HL-60 (cell line): ENCODE results near the gene ADPGK.

ENCODE experiments used
- DNase-seq, 2 experiments: peaks; one replicate each; pipeline ENCODE4 v3.0.0-alpha.2; 2010 to 2020; ENCODE audit warnings: low read depth in 1 of 2, low spot score in 1 of 2
- H3K27ac ChIP-seq: fragments of 250-450 bp; sonication (Bioruptor Pico); replicated peaks from 2 replicates; pipeline ENCODE4 v1.5.1; 2020; ENCODE audit warnings: mild to moderate bottlenecking, moderate library complexity
- H3K27me3 ChIP-seq: fragments of 250-450 bp; sonication (Bioruptor Pico); 2 replicates; pipeline ENCODE4 v1.5.1; 2021; ENCODE audit warnings: mild to moderate bottlenecking, moderate library complexity; ENCODE audit not compliant: insufficient read depth, poor library complexity, severe bottlenecking
- H3K4me3 ChIP-seq: replicated peaks from 2 replicates; pipeline ENCODE4 v1.5.1; 2011; ENCODE audit warnings: mild to moderate bottlenecking, control low read depth, low read length; ENCODE audit not compliant: insufficient read depth
- CTCF ChIP-seq: IDR thresholded peaks from one replicate; pipeline ENCODE4 v1.5.1; 2011; ENCODE audit warnings: low read length, control low read depth, inconsistent platforms; ENCODE audit not compliant: insufficient read depth
- GABPA ChIP-seq: IDR thresholded peaks from 2 replicates; pipeline ENCODE4 v1.6.1; 2012; ENCODE audit warnings: low read depth
- POLR2AphosphoS5 ChIP-seq: IDR thresholded peaks from 2 replicates; pipeline ENCODE4 v1.6.1; 2012; ENCODE audit warnings: low read depth
- REST ChIP-seq: IDR thresholded peaks from 2 replicates; pipeline ENCODE4 v1.6.1; 2012; ENCODE audit warnings: low read depth; ENCODE audit not compliant: insufficient replicate concordance
- SPI1 ChIP-seq: IDR thresholded peaks from 2 replicates; pipeline ENCODE4 v1.6.1; 2012; ENCODE audit warnings: low read depth, mild to moderate bottlenecking, borderline replicate concordance

Gene ADPGK

GRCh38 chr15:72792431-72792830 is 8.9 kb upstream of the ADPGK start:
- no peak for DNase-seq
- H3K4me3 ChIP-seq, result no peak overlapping the region
- TF ChIP-seq GABPA (no peak), CTCF (no peak), SPI1 (no peak), POLR2AphosphoS5 (no peak), REST (no peak)
- H3K27me3 ChIP-seq, result no peaks in the 10 kb centered on the region
- H3K27ac ChIP-seq, result no peak overlapping the region

GRCh38 chr15:72790302-72790910 is 6.8 kb upstream of the ADPGK start:
- Histone ChIP-seq H3K4me3 (no peak overlapping the region), H3K27ac (no peak overlapping the region), H3K27me3 (no peaks in the 10 kb centered on the region)
- TF ChIP-seq GABPA (no peak), CTCF (no peak), REST (no peak), SPI1 (no peak), POLR2AphosphoS5 (no peak)
- DNase-seq, result no peak

- no peak overlapping the region for H3K27ac ChIP-seq
- no peak for TF ChIP-seq GABPA
- TF ChIP-seq REST, result no peak
- TF ChIP-seq POLR2AphosphoS5, result no peak
- TF ChIP-seq CTCF, result no peak
- TF ChIP-seq SPI1, result no peak
- H3K27me3 ChIP-seq, result no peaks in the 10 kb centered on the region
- no peak overlapping the region for H3K4me3 ChIP-seq
- DNase-seq, result no peak
These were observed 4.0 kb upstream of the ADPGK start for GRCh38 chr15:72787526-72787925.
